Activated T-cell treated with anti-CD3 and anti-CD28 coated beads for 1 hour (primary cell): Measurements from ENCODE around the gene RPS25.
"Not testable (repeated sequence)": the region's sequence is repeated elsewhere in the genome, so short reads cannot be mapped to it uniquely, and the experiment has no call there.

Experiments
- DNase-seq: peaks from one replicate; pipeline ENCODE4 v3.0.0-alpha.2; 2020; ENCODE audit warnings: low read depth

RPS25 gene

GRCh38 chr11:119014209-119014924, 3.8 kb downstream of the RPS25 start:
- DNase-seq, result no peak

- no peak for DNase-seq
Observed at GRCh38 chr11:119012629-119013170, 5.4 kb downstream of the RPS25 start.

GRCh38 chr11:119011476-119012053, 6.6 kb downstream of the RPS25 start:
- DNase-seq, result no peak

GRCh38 chr11:119006656-119007055, 11.5 kb downstream of the RPS25 start:
- no peak for DNase-seq

- DNase-seq, result no peak
Observed at GRCh38 chr11:119000906-119001305, 17.2 kb downstream of the RPS25 start.

- DNase-seq, result no peak
Observed at GRCh38 chr11:118998822-118999221, 19.3 kb downstream of the RPS25 start.

GRCh38 chr11:118998388-118998717, 19.8 kb downstream of the RPS25 start:
- no peak for DNase-seq

GRCh38 chr11:118997627-118998387, 20.3 kb downstream of the RPS25 start, which contains the start of gene CENATAC:
CENATAC (plus strand) TSS chr11:118998138; CDS start chr11:118998198, 60 bp downstream.
- DNase-seq, result peak; percentile 95

- no peak for DNase-seq
Observed at GRCh38 chr11:118996926-118997626, 21.1 kb downstream of the RPS25 start.

GRCh38 chr11:118991486-118992038, 26.6 kb downstream of the RPS25 start:
- DNase-seq, result not testable (repeated sequence)

- no peak for DNase-seq
Observed at GRCh38 chr11:118988280-118988679, 29.9 kb downstream of the RPS25 start.

GRCh38 chr11:118984825-118985224, 33.3 kb downstream of the RPS25 start:
- no peak for DNase-seq

- not testable (repeated sequence) for DNase-seq
Observed at GRCh38 chr11:118984337-118984736, 33.8 kb downstream of the RPS25 start.

GRCh38 chr11:118980191-118980881, 37.8 kb downstream of the RPS25 start:
- no peak for DNase-seq

GRCh38 chr11:118979434-118979833, 38.7 kb downstream of the RPS25 start:
- no peak for DNase-seq

- no peak for DNase-seq
Observed at GRCh38 chr11:118975771-118976709, 42.1 kb downstream of the RPS25 start.

GRCh38 chr11:118973985-118974384, 44.2 kb downstream of the RPS25 start:
- no peak for DNase-seq

GRCh38 chr11:118971646-118972045, 46.5 kb downstream of the RPS25 start, which contains the start of gene FOXR1:
FOXR1 (plus strand) TSS chr11:118971761; CDS start chr11:118971932, 171 bp downstream.
- no peak for DNase-seq

GRCh38 chr11:118969508-118969907, 48.6 kb downstream of the RPS25 start:
- not testable (repeated sequence) for DNase-seq
